ENCODE data around the gene FBXL2. TPM values are rescaled to one million over a fixed set of nuclear protein-coding genes. Genes with fewer than 3 reads are reported as not detected.

FBXL2 gene
- total RNA-seq, 1 donor from 2014 or later: 23.3 TPM

DNA sequence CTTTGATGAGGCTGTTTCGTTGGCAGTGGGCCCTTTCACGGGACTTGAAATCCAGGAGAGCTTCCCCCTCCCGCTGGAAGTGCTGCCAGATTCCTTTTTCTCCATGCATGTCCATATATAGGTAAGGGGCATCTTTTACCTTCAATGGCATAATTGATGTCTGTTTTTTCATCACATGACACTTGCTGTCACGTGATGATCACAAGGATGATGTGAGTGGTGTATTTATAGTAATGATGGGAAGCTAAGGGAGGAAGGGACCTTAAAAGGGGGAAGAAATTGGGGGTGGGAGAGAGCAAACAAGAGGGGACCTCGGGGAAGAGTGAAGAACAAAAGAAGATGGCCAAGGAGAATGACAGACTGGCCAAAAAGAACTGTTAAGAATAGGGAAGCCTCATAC, 47.3 kb upstream of the FBXL2 start:
- peaks cover 8% of the 10 kb centered on the region for H3K27me3 Mint-ChIP-seq (ENCODE audit: low read depth, unreplicated experiment)
- no peak overlapping the region for H3K27ac Mint-ChIP-seq (ENCODE audit: unreplicated experiment)
- Histone ChIP-seq H3K9me3 (ENCODE audit: insufficient read depth, low read depth, low read length) (no peaks in the 10 kb centered on the region), H3K4me3 (ENCODE audit: insufficient read depth, low read depth, low read length) (no peak overlapping the region), H3K36me3 (ENCODE audit: insufficient read depth, low read length) (no peaks in the 10 kb centered on the region), H3K9ac (ENCODE audit: low read length) (no peak overlapping the region), H4K20me1 (ENCODE audit: insufficient read depth, low read length) (no peaks in the 10 kb centered on the region), H3K4me1 (ENCODE audit: insufficient read depth, low read length) (no peaks in the 10 kb centered on the region), H2AFZ (ENCODE audit: low read depth, low read length) (no peak overlapping the region), H3K27me3 (ENCODE audit: insufficient read depth, low read length) (no peaks in the 10 kb centered on the region), H3K27ac (ENCODE audit: low read depth, low read length) (no peak overlapping the region), H3K4me2 (ENCODE audit: low read length) (no peak overlapping the region), H3K79me2 (ENCODE audit: insufficient read depth, low read length) (no peaks in the 10 kb centered on the region)
- no peak for FAIRE-seq
- H3K4me1 Mint-ChIP-seq (ENCODE audit: low read depth, unreplicated experiment): no peaks in the 10 kb centered on the region
- no peak overlapping the region for H3K4me3 Mint-ChIP-seq (ENCODE audit: unreplicated experiment)
- no peak for DNase-seq (ENCODE audit: low read depth)
- H3K36me3 Mint-ChIP-seq (ENCODE audit: low read depth, unreplicated experiment): no peaks in the 10 kb centered on the region
- no peak for TF ChIP-seq EZH2 (IDR thresholded peaks at IDR 0.05; ENCODE audit: insufficient read depth, low read length)
- TF ChIP-seq, protein P1, sequence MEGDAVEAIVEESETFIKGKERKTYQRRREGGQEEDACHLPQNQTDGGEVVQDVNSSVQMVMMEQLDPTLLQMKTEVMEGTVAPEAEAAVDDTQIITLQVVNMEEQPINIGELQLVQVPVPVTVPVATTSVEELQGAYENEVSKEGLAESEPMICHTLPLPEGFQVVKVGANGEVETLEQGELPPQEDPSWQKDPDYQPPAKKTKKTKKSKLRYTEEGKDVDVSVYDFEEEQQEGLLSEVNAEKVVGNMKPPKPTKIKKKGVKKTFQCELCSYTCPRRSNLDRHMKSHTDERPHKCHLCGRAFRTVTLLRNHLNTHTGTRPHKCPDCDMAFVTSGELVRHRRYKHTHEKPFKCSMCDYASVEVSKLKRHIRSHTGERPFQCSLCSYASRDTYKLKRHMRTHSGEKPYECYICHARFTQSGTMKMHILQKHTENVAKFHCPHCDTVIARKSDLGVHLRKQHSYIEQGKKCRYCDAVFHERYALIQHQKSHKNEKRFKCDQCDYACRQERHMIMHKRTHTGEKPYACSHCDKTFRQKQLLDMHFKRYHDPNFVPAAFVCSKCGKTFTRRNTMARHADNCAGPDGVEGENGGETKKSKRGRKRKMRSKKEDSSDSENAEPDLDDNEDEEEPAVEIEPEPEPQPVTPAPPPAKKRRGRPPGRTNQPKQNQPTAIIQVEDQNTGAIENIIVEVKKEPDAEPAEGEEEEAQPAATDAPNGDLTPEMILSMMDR (IDR thresholded peaks at IDR 0.05; ENCODE audit: insufficient read depth, low read depth, low read length): no peak
- H3K9me3 Mint-ChIP-seq (ENCODE audit: unreplicated experiment): peaks cover 2% of the 10 kb centered on the region

DNA sequence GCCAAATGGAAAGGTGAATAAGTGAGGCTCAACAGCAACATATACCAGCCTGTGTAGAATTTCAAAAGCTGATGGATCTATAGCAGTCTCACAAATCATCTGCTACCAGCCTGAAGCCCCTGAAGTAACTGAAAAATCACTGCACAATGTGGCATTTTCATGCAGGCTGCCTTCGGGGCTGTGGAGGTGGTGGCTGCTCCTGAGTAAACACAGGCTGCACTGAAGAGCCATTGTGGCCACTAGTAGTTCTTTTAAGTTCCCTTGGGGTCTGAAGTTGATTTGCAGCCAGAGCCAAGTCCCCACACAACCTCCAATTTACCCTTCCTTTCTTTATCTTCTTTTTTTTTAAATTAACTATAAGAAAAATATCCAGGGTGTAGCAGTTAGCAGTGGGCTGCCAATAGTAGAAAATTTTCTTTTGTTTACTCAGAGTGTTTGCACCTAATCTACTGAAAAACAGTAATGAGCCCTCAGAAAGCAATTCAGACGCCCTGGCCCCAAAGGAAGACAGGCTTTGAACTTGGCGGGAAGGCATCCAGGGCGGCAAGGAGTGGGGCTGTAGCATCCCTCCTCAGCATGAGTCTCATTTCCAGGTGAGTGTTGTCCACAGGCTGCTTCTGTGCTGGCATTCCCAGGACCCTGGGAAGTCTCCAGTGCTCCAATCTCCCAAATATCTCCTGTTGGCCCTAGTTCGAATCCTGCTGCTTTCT, 45.3 kb upstream of the FBXL2 start:
- no peaks in the 10 kb centered on the region for H3K36me3 Mint-ChIP-seq (ENCODE audit: low read depth, unreplicated experiment)
- no peak overlapping the region for H3K27ac Mint-ChIP-seq (ENCODE audit: unreplicated experiment)
- no peaks in the 10 kb centered on the region for H3K36me3 ChIP-seq (ENCODE audit: insufficient read depth, low read length)
- no peaks in the 10 kb centered on the region for H3K9me3 ChIP-seq (ENCODE audit: insufficient read depth, low read depth, low read length)
- no peaks in the 10 kb centered on the region for H3K4me1 ChIP-seq (ENCODE audit: insufficient read depth, low read length)
- peaks cover 2% of the 10 kb centered on the region for H3K9me3 Mint-ChIP-seq (ENCODE audit: unreplicated experiment)
- H3K4me3 ChIP-seq (ENCODE audit: insufficient read depth, low read depth, low read length): no peak overlapping the region
- no peak overlapping the region for H3K9ac ChIP-seq (ENCODE audit: low read length)
- FAIRE-seq (no peak), DNase-seq (ENCODE audit: low read depth) (no peak)
- TF ChIP-seq, protein P1 (IDR thresholded peaks at IDR 0.05; ENCODE audit: insufficient read depth, low read depth, low read length): no peak
- H3K4me2 ChIP-seq (ENCODE audit: low read length): no peak overlapping the region
- no peaks in the 10 kb centered on the region for H3K4me1 Mint-ChIP-seq (ENCODE audit: low read depth, unreplicated experiment)
- H3K27me3 ChIP-seq (ENCODE audit: insufficient read depth, low read length): no peaks in the 10 kb centered on the region
- peaks cover 8% of the 10 kb centered on the region for H3K27me3 Mint-ChIP-seq (ENCODE audit: low read depth, unreplicated experiment)
- no peak overlapping the region for H3K4me3 Mint-ChIP-seq (ENCODE audit: unreplicated experiment)
- no peak overlapping the region for H2AFZ ChIP-seq (ENCODE audit: low read depth, low read length)
- H4K20me1 ChIP-seq (ENCODE audit: insufficient read depth, low read length): no peaks in the 10 kb centered on the region
- no peaks in the 10 kb centered on the region for H3K79me2 ChIP-seq (ENCODE audit: insufficient read depth, low read length)
- no peak overlapping the region for H3K27ac ChIP-seq (ENCODE audit: low read depth, low read length)

DNA sequence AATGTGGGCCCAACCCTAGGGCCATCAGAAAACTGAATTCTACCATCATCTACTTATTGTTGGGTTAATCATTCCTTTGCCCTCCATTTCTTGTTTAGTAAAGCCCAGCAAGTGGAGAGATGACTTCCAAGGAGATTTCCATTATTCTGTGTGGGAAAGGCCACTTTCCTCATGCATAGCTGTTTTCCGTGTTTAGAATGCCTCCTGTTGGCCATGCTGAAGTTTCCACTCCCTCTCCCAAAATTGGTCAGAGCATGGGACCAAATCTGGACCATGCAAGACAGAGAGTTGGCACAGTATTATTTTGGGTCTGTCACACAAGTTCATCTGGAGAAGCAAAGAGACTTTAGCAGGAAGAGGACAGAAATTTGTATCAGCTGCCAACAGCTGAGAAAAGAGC, 43.4 kb upstream of the FBXL2 start:
- no peak overlapping the region for H3K27ac ChIP-seq (ENCODE audit: low read depth, low read length)
- peaks cover 2% of the 10 kb centered on the region for H3K9me3 Mint-ChIP-seq (ENCODE audit: unreplicated experiment)
- no peaks in the 10 kb centered on the region for H3K9me3 ChIP-seq (ENCODE audit: insufficient read depth, low read depth, low read length)
- no peaks in the 10 kb centered on the region for H3K4me1 ChIP-seq (ENCODE audit: insufficient read depth, low read length)
- no peaks in the 10 kb centered on the region for H4K20me1 ChIP-seq (ENCODE audit: insufficient read depth, low read length)
- H3K27me3 Mint-ChIP-seq (ENCODE audit: low read depth, unreplicated experiment): peaks cover 8% of the 10 kb centered on the region
- no peak overlapping the region for H3K27ac Mint-ChIP-seq (ENCODE audit: unreplicated experiment)
- no peak overlapping the region for H3K4me2 ChIP-seq (ENCODE audit: low read length)
- no peak overlapping the region for H2AFZ ChIP-seq (ENCODE audit: low read depth, low read length)
- no peak overlapping the region for H3K4me3 Mint-ChIP-seq (ENCODE audit: unreplicated experiment)
- H3K36me3 ChIP-seq (ENCODE audit: insufficient read depth, low read length): no peaks in the 10 kb centered on the region
- H3K4me1 Mint-ChIP-seq (ENCODE audit: low read depth, unreplicated experiment): no peaks in the 10 kb centered on the region
- FAIRE-seq (no peak), DNase-seq (ENCODE audit: low read depth) (no peak)
- no peaks in the 10 kb centered on the region for H3K79me2 ChIP-seq (ENCODE audit: insufficient read depth, low read length)
- no peaks in the 10 kb centered on the region for H3K36me3 Mint-ChIP-seq (ENCODE audit: low read depth, unreplicated experiment)
- H3K27me3 ChIP-seq (ENCODE audit: insufficient read depth, low read length): no peaks in the 10 kb centered on the region
- no peak overlapping the region for H3K9ac ChIP-seq (ENCODE audit: low read length)
- no peak overlapping the region for H3K4me3 ChIP-seq (ENCODE audit: insufficient read depth, low read depth, low read length)
- no peak for TF ChIP-seq EZH2 (IDR thresholded peaks at IDR 0.05; ENCODE audit: insufficient read depth, low read length)
- TF ChIP-seq, protein P1 (IDR thresholded peaks at IDR 0.05; ENCODE audit: insufficient read depth, low read depth, low read length): no peak

All from astrocyte (in vitro differentiated cells and primary cell).